Measurements from ENCODE around the gene CPM.
"Not testable (repeated sequence)": the region's sequence is repeated elsewhere in the genome, so short reads cannot be mapped to it uniquely, and the experiment has no call there.

Gene CPM

DNA sequence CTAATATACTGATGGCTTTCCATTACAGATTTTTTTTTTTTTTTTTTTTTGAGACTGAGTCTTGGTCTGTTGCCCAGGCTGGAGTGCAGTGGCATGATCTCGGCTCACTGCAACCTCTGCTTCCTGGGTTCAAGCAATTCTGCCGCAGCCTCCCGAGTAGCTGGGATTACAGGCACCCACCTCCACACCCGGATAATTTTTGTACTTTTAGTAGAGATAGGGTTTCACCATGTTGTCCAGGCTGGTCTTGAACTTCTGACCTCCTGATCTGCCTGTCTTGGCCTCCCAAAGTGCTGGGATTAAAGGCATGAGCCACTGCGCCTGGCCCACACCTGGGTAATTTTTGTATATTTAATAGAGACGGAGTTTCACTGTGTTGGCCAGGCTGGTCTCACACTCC, 121.4 kb downstream of the CPM start:
- peaks cover 13% of the 10 kb centered on the region for H3K36me3 ChIP-seq (ENCODE audit: control insufficient read depth, insufficient read depth, low read length)
- H3K4me3 ChIP-seq (ENCODE audit: insufficient read depth, low read depth, low read length, poor library complexity, severe bottlenecking); H3K4me1 ChIP-seq (ENCODE audit: control insufficient read depth, insufficient read depth, low read length, poor library complexity, severe bottlenecking); DNase-seq; H3K9me3 ChIP-seq (ENCODE audit: control insufficient read depth, low read length); H3K27ac ChIP-seq (ENCODE audit: insufficient read depth, low read length, poor library complexity, severe bottlenecking); H3K27me3 ChIP-seq (replicated peaks; ENCODE audit: control insufficient read depth, insufficient read depth, low read length, poor library complexity, severe bottlenecking): not testable (repeated sequence)

DNA sequence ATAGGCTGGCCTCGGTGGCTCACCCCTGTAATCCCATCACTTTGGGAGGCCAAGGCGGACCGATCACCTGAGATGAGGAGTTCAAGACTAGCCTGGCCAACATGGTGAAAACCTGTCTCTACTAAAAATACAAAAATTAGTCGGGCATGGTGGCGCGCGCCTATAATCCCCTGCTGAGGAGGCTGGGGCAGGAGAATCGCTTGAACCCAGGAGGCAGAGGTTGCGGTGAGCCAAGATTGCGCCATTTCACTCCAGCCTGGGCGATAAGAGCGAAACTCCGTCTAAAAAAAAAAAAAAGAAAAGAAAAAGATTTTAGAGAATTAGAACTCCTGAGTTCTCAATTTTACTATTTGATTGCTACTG, 123.0 kb downstream of the CPM start:
- not testable (repeated sequence) for H3K27me3 ChIP-seq (replicated peaks; ENCODE audit: control insufficient read depth, insufficient read depth, low read length, poor library complexity, severe bottlenecking); H3K36me3 ChIP-seq (ENCODE audit: control insufficient read depth, insufficient read depth, low read length); H3K27ac ChIP-seq (ENCODE audit: insufficient read depth, low read length, poor library complexity, severe bottlenecking); H3K9me3 ChIP-seq (ENCODE audit: control insufficient read depth, low read length); DNase-seq; H3K4me1 ChIP-seq (ENCODE audit: control insufficient read depth, insufficient read depth, low read length, poor library complexity, severe bottlenecking); H3K4me3 ChIP-seq (ENCODE audit: insufficient read depth, low read depth, low read length, poor library complexity, severe bottlenecking)

DNA sequence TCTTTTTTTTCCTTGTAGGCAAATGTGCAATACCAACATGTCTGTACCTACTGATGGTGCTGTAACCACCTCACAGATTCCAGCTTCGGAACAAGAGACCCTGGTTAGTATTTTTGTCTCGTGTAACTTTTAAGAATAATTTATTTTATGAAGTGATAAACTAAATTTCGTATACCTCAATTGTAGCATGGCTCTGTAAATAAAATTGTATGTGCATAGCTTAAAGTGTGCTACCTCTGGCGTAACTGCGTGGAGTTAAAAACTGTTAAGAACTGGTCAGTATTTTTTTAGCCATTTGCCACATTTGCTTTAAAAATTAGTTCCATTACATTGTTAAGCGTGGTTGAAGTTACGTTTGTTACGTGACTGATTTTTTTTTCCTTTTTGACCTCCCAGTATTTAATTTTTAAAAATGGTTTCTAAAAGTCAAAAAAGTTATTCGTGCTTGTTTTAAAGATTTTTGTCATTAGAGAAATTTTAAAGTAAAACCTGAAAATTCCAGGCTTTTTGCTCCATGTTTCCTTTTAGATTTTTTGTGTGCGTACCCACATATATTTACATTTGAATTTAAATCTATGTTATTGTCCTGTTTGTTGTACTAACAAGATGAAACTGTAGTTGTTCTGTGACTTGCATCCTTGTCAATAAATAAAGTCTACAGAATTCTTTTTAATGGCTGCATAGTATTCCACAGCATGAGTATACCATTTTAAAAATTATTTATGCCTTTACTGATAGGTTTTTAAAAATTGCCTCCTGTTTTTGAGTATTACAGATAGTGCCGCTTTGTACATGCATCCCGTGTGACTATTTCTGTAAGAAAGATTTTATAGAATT, 123.6 kb downstream of the CPM start:
- H3K9me3 ChIP-seq (ENCODE audit: control insufficient read depth, low read length): no peaks in the 10 kb centered on the region
- DNase-seq: no peak
- peak overlapping the region; percentile 92 for H3K27ac ChIP-seq (ENCODE audit: insufficient read depth, low read length, poor library complexity, severe bottlenecking)
- H3K4me1 ChIP-seq (ENCODE audit: control insufficient read depth, insufficient read depth, low read length, poor library complexity, severe bottlenecking): peaks cover under 1% of the 10 kb centered on the region
- H3K4me3 ChIP-seq (ENCODE audit: insufficient read depth, low read depth, low read length, poor library complexity, severe bottlenecking): peak overlapping the region; percentile 94
- peaks cover 4% of the 10 kb centered on the region for H3K36me3 ChIP-seq (ENCODE audit: control insufficient read depth, insufficient read depth, low read length)
- no peaks in the 10 kb centered on the region for H3K27me3 ChIP-seq (replicated peaks; ENCODE audit: control insufficient read depth, insufficient read depth, low read length, poor library complexity, severe bottlenecking)

DNA sequence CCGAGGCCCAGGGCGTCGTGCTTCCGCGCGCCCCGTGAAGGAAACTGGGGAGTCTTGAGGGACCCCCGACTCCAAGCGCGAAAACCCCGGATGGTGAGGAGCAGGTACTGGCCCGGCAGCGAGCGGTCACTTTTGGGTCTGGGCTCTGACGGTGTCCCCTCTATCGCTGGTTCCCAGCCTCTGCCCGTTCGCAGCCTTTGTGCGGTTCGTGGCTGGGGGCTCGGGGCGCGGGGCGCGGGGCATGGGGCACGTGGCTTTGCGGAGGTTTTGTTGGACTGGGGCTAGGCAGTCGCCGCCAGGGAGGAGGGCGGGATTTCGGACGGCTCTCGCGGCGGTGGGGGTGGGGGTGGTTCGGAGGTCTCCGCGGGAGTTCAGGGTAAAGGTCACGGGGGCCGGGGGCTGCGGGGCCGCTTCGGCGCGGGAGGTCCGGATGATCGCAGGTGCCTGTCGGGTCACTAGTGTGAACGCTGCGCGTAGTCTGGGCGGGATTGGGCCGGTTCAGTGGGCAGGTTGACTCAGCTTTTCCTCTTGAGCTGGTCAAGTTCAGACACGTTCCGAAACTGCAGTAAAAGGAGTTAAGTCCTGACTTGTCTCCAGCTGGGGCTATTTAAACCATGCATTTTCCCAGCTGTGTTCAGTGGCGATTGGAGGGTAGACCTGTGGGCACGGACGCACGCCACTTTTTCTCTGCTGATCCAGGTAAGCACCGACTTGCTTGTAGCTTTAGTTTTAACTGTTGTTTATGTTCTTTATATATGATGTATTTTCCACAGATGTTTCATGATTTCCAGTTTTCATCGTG, 124.4 kb downstream of the CPM start:
- H3K4me3 ChIP-seq (ENCODE audit: insufficient read depth, low read depth, low read length, poor library complexity, severe bottlenecking): peak overlapping the region; percentile 94
- no peaks in the 10 kb centered on the region for H3K9me3 ChIP-seq (ENCODE audit: control insufficient read depth, low read length)
- peak overlapping the region; percentile 92 for H3K27ac ChIP-seq (ENCODE audit: insufficient read depth, low read length, poor library complexity, severe bottlenecking)
- no peaks in the 10 kb centered on the region for H3K36me3 ChIP-seq (ENCODE audit: control insufficient read depth, insufficient read depth, low read length)
- H3K27me3 ChIP-seq (replicated peaks; ENCODE audit: control insufficient read depth, insufficient read depth, low read length, poor library complexity, severe bottlenecking): no peaks in the 10 kb centered on the region
- H3K4me1 ChIP-seq (ENCODE audit: control insufficient read depth, insufficient read depth, low read length, poor library complexity, severe bottlenecking): no peaks in the 10 kb centered on the region
- DNase-seq: peak; percentile 20 to 28 (median 22)

DNA sequence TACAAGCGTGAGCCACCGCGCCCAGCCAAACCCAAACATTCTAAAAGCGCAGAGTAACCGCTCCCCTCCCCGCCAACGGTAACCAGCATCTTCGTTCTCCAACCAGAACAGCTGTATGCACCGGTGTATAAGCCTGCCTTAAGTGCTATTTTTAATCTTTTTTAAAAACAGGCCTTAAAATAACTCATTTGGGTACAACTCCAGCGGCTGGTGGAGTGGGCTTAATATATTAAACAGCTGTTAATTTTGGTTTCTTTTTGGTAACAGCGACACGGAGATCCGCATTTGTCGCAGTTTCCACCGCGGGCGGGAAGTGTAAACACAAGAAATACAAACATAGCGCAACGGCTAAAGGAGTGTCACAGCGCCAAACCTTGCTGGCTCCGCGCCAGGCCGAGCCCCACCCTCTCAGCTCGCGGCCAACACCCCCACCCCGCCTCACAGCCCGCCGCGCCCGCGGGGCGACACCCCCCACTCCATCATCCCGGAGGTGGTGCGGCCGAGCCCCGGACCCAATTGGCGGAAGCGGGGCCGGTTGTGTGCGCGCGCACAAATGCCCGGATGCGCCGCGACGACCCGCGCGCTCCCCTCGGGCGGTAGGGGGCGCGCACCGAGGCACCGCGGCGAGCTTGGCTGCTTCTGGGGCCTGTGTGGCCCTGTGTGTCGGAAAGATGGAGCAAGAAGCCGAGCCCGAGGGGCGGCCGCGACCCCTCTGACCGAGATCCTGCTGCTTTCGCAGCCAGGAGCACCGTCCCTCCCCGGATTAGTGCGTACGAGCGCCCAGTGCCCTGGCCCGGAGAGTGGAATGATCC, 125.2 kb downstream of the CPM start, which contains the start of gene MDM2:
Gene MDM2 (plus strand): TSS at position 602 of the 812 bp plus-strand sequence. CDS start 301 bp downstream, outside the sequence.
- H3K4me3 ChIP-seq (ENCODE audit: insufficient read depth, low read depth, low read length, poor library complexity, severe bottlenecking): peak within 1 kb of the TSS; percentile 94
- H3K36me3 ChIP-seq (ENCODE audit: control insufficient read depth, insufficient read depth, low read length): no peaks in the 10 kb centered on the region
- peak within 1 kb of the TSS; percentile 92 for H3K27ac ChIP-seq (ENCODE audit: insufficient read depth, low read length, poor library complexity, severe bottlenecking)
- no peaks in the 10 kb centered on the region for H3K27me3 ChIP-seq (replicated peaks; ENCODE audit: control insufficient read depth, insufficient read depth, low read length, poor library complexity, severe bottlenecking)
- no peaks in the 10 kb centered on the region for H3K9me3 ChIP-seq (ENCODE audit: control insufficient read depth, low read length)
- H3K4me1 ChIP-seq (ENCODE audit: control insufficient read depth, insufficient read depth, low read length, poor library complexity, severe bottlenecking): no peaks in the 10 kb centered on the region
- peak; percentile 96 to 98 (median 97) for DNase-seq

DNA sequence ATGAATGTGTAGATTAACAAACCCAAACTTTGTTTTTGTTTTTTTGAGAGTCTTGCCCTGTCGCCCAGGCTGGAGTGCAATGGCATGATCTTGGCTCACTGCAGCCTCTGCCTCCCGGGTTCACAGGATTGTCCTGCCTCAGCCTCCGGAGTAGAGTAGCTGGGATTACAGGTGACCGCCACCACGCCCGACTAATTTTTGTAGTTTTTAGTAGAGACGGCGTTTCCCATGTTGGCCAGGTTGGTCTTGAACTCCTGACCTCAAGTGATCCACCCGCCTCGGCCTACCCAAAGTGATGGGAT, 125.7 kb downstream of the CPM start:
- Histone ChIP-seq H3K4me3 (ENCODE audit: insufficient read depth, low read depth, low read length, poor library complexity, severe bottlenecking) (peak overlapping the region; percentile 94), H3K27ac (ENCODE audit: insufficient read depth, low read length, poor library complexity, severe bottlenecking) (peak overlapping the region; percentile 92)
- H3K36me3 ChIP-seq (ENCODE audit: control insufficient read depth, insufficient read depth, low read length); H3K4me1 ChIP-seq (ENCODE audit: control insufficient read depth, insufficient read depth, low read length, poor library complexity, severe bottlenecking); DNase-seq; H3K27me3 ChIP-seq (replicated peaks; ENCODE audit: control insufficient read depth, insufficient read depth, low read length, poor library complexity, severe bottlenecking); H3K9me3 ChIP-seq (ENCODE audit: control insufficient read depth, low read length): not testable (repeated sequence)

DNA sequence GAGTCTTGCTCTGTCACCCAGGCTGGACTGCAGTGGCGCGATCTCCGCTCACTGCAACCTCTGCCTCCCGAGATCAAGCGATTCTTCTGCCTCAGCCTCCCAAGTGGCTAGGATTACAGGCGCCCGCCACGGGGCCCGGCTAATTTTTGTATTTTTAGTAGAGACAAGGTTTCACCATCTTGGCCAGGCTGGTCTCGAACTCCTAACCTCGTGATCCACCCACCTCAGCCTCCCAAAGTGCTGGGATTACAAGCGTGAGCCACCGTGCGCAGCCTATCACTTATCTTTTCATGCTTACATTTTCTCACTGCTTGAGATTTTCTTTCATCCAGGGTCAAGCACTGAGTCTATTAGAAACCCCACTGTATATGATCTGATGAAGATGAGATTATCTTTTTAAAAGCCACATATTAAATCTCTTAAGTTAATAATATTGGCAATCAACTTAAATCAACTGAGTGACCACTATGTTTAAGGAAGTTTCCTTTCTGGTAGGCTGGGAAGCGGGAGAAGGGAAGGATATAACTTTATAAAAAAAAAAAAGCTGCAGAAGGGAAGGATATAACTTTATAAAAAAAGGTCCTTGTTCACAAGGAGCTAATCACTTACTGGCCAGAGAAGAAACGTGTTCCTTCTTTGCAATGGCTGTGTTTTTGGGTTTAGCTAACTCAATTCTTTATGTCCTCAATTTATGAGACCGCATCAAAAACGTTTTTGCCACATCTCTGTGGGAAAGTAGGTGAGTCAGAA, 126.3 kb downstream of the CPM start:
- H3K27me3 ChIP-seq (replicated peaks; ENCODE audit: control insufficient read depth, insufficient read depth, low read length, poor library complexity, severe bottlenecking): no peaks in the 10 kb centered on the region
- no peaks in the 10 kb centered on the region for H3K9me3 ChIP-seq (ENCODE audit: control insufficient read depth, low read length)
- no peak for DNase-seq
- H3K4me1 ChIP-seq (ENCODE audit: control insufficient read depth, insufficient read depth, low read length, poor library complexity, severe bottlenecking): no peaks in the 10 kb centered on the region
- H3K36me3 ChIP-seq (ENCODE audit: control insufficient read depth, insufficient read depth, low read length): no peaks in the 10 kb centered on the region
- H3K4me3 ChIP-seq (ENCODE audit: insufficient read depth, low read depth, low read length, poor library complexity, severe bottlenecking): no peak overlapping the region
- peak overlapping the region; percentile 92 for H3K27ac ChIP-seq (ENCODE audit: insufficient read depth, low read length, poor library complexity, severe bottlenecking)

DNA sequence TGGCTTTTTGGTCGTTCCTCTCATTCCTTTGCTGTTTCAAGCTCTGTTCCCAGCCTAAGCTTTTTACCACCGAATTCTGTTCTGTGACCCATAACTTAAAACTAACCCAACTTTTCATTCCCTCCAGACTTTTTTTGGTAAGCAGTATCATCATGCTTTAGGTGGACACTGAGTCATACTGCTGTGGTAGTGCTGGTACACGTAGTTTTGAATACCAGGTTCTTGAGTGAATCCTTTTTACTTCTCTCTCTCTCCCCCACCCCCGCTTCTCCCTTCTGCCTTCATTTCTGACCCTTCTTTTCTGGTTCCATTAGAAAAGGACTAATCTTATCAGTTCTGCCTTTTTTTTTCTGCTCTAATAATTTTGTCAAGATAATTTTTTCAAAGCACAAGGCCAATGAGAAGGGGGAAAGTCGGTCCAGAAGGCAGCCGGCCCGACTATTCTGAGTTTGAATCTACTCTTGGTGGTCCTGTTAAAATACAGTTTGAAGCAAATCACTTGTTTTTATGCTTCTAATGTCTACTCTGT, 127.3 kb downstream of the CPM start:
- H3K9me3 ChIP-seq (ENCODE audit: control insufficient read depth, low read length): no peaks in the 10 kb centered on the region
- no peak for DNase-seq
- no peak overlapping the region for H3K4me3 ChIP-seq (ENCODE audit: insufficient read depth, low read depth, low read length, poor library complexity, severe bottlenecking)
- H3K27ac ChIP-seq (ENCODE audit: insufficient read depth, low read length, poor library complexity, severe bottlenecking): no peak overlapping the region
- no peaks in the 10 kb centered on the region for H3K27me3 ChIP-seq (replicated peaks; ENCODE audit: control insufficient read depth, insufficient read depth, low read length, poor library complexity, severe bottlenecking)
- H3K4me1 ChIP-seq (ENCODE audit: control insufficient read depth, insufficient read depth, low read length, poor library complexity, severe bottlenecking): no peaks in the 10 kb centered on the region
- no peaks in the 10 kb centered on the region for H3K36me3 ChIP-seq (ENCODE audit: control insufficient read depth, insufficient read depth, low read length)

Data from effector memory CD4-positive, alpha-beta T cell (primary cell).